Kasumi-1 (cell line): ENCODE results near the gene GRIA3.

Source experiments
- DNase-seq, 2 experiments: peaks; one replicate each; lab custom pipeline; 2025; lab: John Stamatoyannopoulos, UW

The GRIA3 gene

GRCh38 chrX:123199338-123199737 lies 15.3 kb downstream of the GRIA3 start:
- DNase-seq = no peak

GRCh38 chrX:123201720-123202119 lies 17.6 kb downstream of the GRIA3 start:
- DNase-seq = no peak

GRCh38 chrX:123202523-123202922 lies 18.4 kb downstream of the GRIA3 start:
- DNase-seq = no peak

- DNase-seq = no peak
These were observed 19.7 kb downstream of the GRIA3 start for GRCh38 chrX:123203772-123204171.

GRCh38 chrX:123206176-123206575 lies 22.1 kb downstream of the GRIA3 start:
- no peak for DNase-seq

- DNase-seq = no peak
These were observed 26.2 kb downstream of the GRIA3 start for GRCh38 chrX:123210252-123210651.

- DNase-seq = no peak
These were observed 31.5 kb downstream of the GRIA3 start for GRCh38 chrX:123215397-123216089.

- DNase-seq = no peak
These were observed 33.0 kb downstream of the GRIA3 start for GRCh38 chrX:123217077-123217476.

GRCh38 chrX:123217728-123218127 lies 33.6 kb downstream of the GRIA3 start:
- DNase-seq = no peak

GRCh38 chrX:123219916-123220315 lies 35.8 kb downstream of the GRIA3 start:
- DNase-seq = no peak

GRCh38 chrX:123222920-123223319 lies 38.8 kb downstream of the GRIA3 start:
- DNase-seq = no peak

GRCh38 chrX:123223409-123223808 lies 39.3 kb downstream of the GRIA3 start:
- DNase-seq = no peak

- DNase-seq = no peak
These were observed 39.8 kb downstream of the GRIA3 start for GRCh38 chrX:123223859-123224258.

- DNase-seq = no peak
These were observed 46.7 kb downstream of the GRIA3 start for GRCh38 chrX:123230798-123231197.

GRCh38 chrX:123236859-123237258 lies 52.8 kb downstream of the GRIA3 start:
- no peak for DNase-seq

- no peak for DNase-seq
These were observed 53.2 kb downstream of the GRIA3 start for GRCh38 chrX:123237271-123237670.

GRCh38 chrX:123254457-123254856 lies 70.4 kb downstream of the GRIA3 start:
- DNase-seq = no peak

- no peak for DNase-seq
These were observed 72.3 kb downstream of the GRIA3 start for GRCh38 chrX:123256378-123256777.

GRCh38 chrX:123260920-123261418 lies 76.9 kb downstream of the GRIA3 start:
- DNase-seq = no peak

GRCh38 chrX:123263270-123263669 lies 79.2 kb downstream of the GRIA3 start:
- no peak for DNase-seq

- DNase-seq = no peak
These were observed 79.7 kb downstream of the GRIA3 start for GRCh38 chrX:123263747-123264146.

- DNase-seq = no peak
These were observed 83.1 kb downstream of the GRIA3 start for GRCh38 chrX:123267220-123267619.

- DNase-seq = no peak
These were observed 87.8 kb downstream of the GRIA3 start for GRCh38 chrX:123271902-123272301.

GRCh38 chrX:123272630-123273029 lies 88.6 kb downstream of the GRIA3 start:
- no peak for DNase-seq
